Measurements from ENCODE around the gene ANKRD11.

Gene ANKRD11

DNA sequence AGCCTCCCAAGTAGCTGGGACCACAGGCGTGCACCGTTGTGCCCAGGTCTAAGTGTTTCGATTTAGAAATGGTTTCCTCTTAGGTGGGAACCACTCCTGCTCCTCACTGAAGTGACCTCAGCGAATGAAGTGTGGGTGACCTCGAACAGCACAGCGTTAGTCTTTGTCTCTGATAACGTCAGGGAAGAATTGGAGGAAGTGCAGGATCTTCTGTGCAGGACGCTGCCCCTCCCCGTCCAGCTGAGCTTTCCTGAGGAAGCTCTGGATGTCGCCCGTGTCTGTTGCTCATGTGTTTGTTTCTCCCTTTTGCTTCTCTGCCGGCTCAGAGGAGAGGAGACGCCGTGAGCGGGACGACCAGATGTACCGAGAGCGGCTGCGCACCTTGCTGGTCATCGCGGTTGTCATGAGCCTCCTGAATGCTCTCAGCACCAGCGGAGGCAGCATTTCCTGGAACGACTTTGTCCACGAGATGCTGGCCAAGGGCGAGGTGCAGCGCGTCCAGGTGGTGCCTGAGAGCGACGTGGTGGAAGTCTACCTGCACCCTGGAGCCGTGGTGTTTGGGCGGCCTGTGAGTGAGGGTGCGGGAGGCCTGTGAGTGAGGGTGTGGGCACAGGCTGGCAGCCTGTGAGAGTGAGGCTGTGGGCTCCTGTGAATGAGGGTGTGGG lies 33.5 kb upstream of the ANKRD11 start:
- WGBS (ENCODE audit: extremely low coverage, insufficient coverage, low lambda C conversion rate), result no CpG with 5 or more reads among the region's 32 CpGs
- no peak for DNase-seq
- H3K36me3 ChIP-seq (ENCODE audit: control insufficient read depth, insufficient read depth, low read length), result peaks cover 13% of the 10 kb centered on the region

DNA sequence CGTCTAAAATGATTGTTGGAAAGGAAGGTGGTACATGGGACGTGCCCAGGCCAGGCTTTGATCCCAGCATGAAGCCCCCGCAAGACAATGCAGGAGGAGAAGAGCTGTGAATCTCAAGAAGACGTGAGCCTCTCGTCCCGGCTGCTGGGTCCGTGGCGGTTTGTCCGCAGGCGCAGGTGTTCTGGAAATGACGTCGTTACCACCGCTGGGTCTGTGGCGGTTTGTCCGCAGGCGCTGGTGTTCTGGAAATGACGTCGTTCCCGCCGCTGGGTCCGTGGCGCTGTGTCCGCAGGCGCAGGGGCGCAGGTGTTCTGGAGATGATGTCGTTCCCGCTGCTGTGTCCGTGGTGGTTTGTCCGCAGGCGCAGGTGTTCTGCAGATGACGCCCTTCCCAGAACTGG lies 31.9 kb upstream of the ANKRD11 start:
- Histone ChIP-seq H2BK15ac (replicated peaks; ENCODE audit: low read depth) (no peak overlapping the region), H3K4me1 (ENCODE audit: control insufficient read depth, low read depth, low read length) (no peaks in the 10 kb centered on the region), H3K9ac (ENCODE audit: low read length) (no peak overlapping the region), H3K79me2 (ENCODE audit: control insufficient read depth, insufficient read depth, low read length) (peaks cover 18% of the 10 kb centered on the region), H3K4ac (ENCODE audit: low read depth, low read length) (no peak overlapping the region), H4K8ac (ENCODE audit: low read depth, low read length) (no peak overlapping the region), H3K18ac (ENCODE audit: low read length) (no peak overlapping the region), H3K23ac (ENCODE audit: low read length) (no peak overlapping the region), H3K36me3 (ENCODE audit: control insufficient read depth, insufficient read depth, low read length) (peaks cover 16% of the 10 kb centered on the region), H3K27me3 (ENCODE audit: insufficient read depth, low read length, poor library complexity) (no peaks in the 10 kb centered on the region), H3K27ac (ENCODE audit: low read depth, low read length) (no peak overlapping the region), H3K56ac (ENCODE audit: low read length) (no peak overlapping the region), H2AK5ac (ENCODE audit: low read length) (no peak overlapping the region), H3K4me3 (ENCODE audit: low read length) (no peak overlapping the region), H2BK5ac (ENCODE audit: low read length) (no peak overlapping the region), H3K79me1 (ENCODE audit: low read length) (peaks cover 18% of the 10 kb centered on the region), H2BK120ac (ENCODE audit: low read depth, low read length) (no peak overlapping the region), H4K5ac (ENCODE audit: low read length) (no peak overlapping the region), H3K4me2 (ENCODE audit: low read length) (no peak overlapping the region)
- WGBS (ENCODE audit: extremely low coverage, insufficient coverage, low lambda C conversion rate), result no CpG with 5 or more reads among the region's 31 CpGs
- DNase-seq, result no peak

More for the DNA sequence above, 33.5 kb upstream of the ANKRD11 start:
- Histone ChIP-seq H4K5ac (ENCODE audit: low read length) (no peak overlapping the region), H2BK15ac (replicated peaks; ENCODE audit: low read depth) (no peak overlapping the region), H2BK5ac (ENCODE audit: low read length) (no peak overlapping the region), H3K27ac (ENCODE audit: low read depth, low read length) (no peak overlapping the region), H3K18ac (ENCODE audit: low read length) (no peak overlapping the region), H3K79me2 (ENCODE audit: control insufficient read depth, insufficient read depth, low read length) (peaks cover 12% of the 10 kb centered on the region), H3K4me1 (ENCODE audit: control insufficient read depth, low read depth, low read length) (no peaks in the 10 kb centered on the region), H3K23ac (ENCODE audit: low read length) (no peak overlapping the region), H3K4me3 (ENCODE audit: low read length) (no peak overlapping the region), H3K4ac (ENCODE audit: low read depth, low read length) (no peak overlapping the region), H3K56ac (ENCODE audit: low read length) (no peak overlapping the region), H3K4me2 (ENCODE audit: low read length) (no peak overlapping the region), H3K79me1 (ENCODE audit: low read length) (peaks cover 14% of the 10 kb centered on the region), H2AK5ac (ENCODE audit: low read length) (no peak overlapping the region), H3K27me3 (ENCODE audit: insufficient read depth, low read length, poor library complexity) (no peaks in the 10 kb centered on the region), H2BK120ac (ENCODE audit: low read depth, low read length) (no peak overlapping the region), H4K8ac (ENCODE audit: low read depth, low read length) (no peak overlapping the region), H3K9ac (ENCODE audit: low read length) (no peak overlapping the region)

GRCh38 chr16:89519881-89520280 lies 29.5 kb upstream of the ANKRD11 start:
- DNase-seq, result no peak
- H3K36me3 ChIP-seq (ENCODE audit: control insufficient read depth, insufficient read depth, low read length), result peaks cover 9% of the 10 kb centered on the region
- no peak overlapping the region for H3K18ac ChIP-seq (ENCODE audit: low read length)
- H3K56ac ChIP-seq (ENCODE audit: low read length), result no peak overlapping the region
- WGBS (ENCODE audit: extremely low coverage, insufficient coverage, low lambda C conversion rate), result no CpG with 5 or more reads among the region's 15 CpGs
- H3K79me1 ChIP-seq (ENCODE audit: low read length), result peaks cover 19% of the 10 kb centered on the region
- H4K5ac ChIP-seq (ENCODE audit: low read length), result no peak overlapping the region
- H3K4me2 ChIP-seq (ENCODE audit: low read length), result no peak overlapping the region
- peaks cover 21% of the 10 kb centered on the region for H3K79me2 ChIP-seq (ENCODE audit: control insufficient read depth, insufficient read depth, low read length)
- no peaks in the 10 kb centered on the region for H3K27me3 ChIP-seq (ENCODE audit: insufficient read depth, low read length, poor library complexity)
- no peak overlapping the region for H4K8ac ChIP-seq (ENCODE audit: low read depth, low read length)
- no peak overlapping the region for H2BK120ac ChIP-seq (ENCODE audit: low read depth, low read length)
- H2BK15ac ChIP-seq (replicated peaks; ENCODE audit: low read depth), result no peak overlapping the region
- H3K27ac ChIP-seq (ENCODE audit: low read depth, low read length), result no peak overlapping the region
- no peak overlapping the region for H3K4ac ChIP-seq (ENCODE audit: low read depth, low read length)
- H3K4me3 ChIP-seq (ENCODE audit: low read length), result no peak overlapping the region
- no peak overlapping the region for H3K23ac ChIP-seq (ENCODE audit: low read length)
- no peak overlapping the region for H2AK5ac ChIP-seq (ENCODE audit: low read length)
- H3K9ac ChIP-seq (ENCODE audit: low read length), result no peak overlapping the region
- H2BK5ac ChIP-seq (ENCODE audit: low read length), result no peak overlapping the region
- H3K4me1 ChIP-seq (ENCODE audit: control insufficient read depth, low read depth, low read length), result no peaks in the 10 kb centered on the region

DNA sequence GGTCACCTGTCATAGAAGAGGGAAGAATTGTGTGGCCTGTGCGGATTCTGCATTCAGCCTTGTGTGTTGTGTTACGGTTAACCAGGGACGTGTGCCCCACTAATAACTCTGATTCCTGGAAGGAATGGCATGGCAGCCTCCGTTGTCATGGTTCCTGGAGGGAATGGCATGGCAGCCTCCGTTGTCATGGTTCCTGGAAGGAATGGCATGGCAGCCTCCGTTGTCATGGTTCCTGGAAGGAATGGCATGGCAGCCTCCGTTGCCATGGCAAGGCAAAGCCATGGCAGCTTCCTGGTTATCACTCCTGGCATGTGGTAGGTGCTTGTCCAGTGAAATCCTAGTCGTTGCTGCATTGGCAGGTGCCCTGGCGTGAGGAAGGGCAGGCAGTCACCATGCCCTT lies 26.8 kb upstream of the ANKRD11 start:
- Histone ChIP-seq H3K18ac (ENCODE audit: low read length) (no peak overlapping the region), H2BK5ac (ENCODE audit: low read length) (no peak overlapping the region), H3K4me3 (ENCODE audit: low read length) (no peak overlapping the region), H3K4me1 (ENCODE audit: control insufficient read depth, low read depth, low read length) (no peaks in the 10 kb centered on the region), H4K8ac (ENCODE audit: low read depth, low read length) (no peak overlapping the region), H3K4ac (ENCODE audit: low read depth, low read length) (no peak overlapping the region), H3K23ac (ENCODE audit: low read length) (no peak overlapping the region), H2BK120ac (ENCODE audit: low read depth, low read length) (no peak overlapping the region), H3K79me1 (ENCODE audit: low read length) (peaks cover 16% of the 10 kb centered on the region), H3K4me2 (ENCODE audit: low read length) (no peak overlapping the region), H3K79me2 (ENCODE audit: control insufficient read depth, insufficient read depth, low read length) (peaks cover 21% of the 10 kb centered on the region), H3K27me3 (ENCODE audit: insufficient read depth, low read length, poor library complexity) (no peaks in the 10 kb centered on the region), H3K9ac (ENCODE audit: low read length) (no peak overlapping the region), H3K27ac (ENCODE audit: low read depth, low read length) (no peak overlapping the region), H3K56ac (ENCODE audit: low read length) (no peak overlapping the region), H2BK15ac (replicated peaks; ENCODE audit: low read depth) (no peak overlapping the region), H3K36me3 (ENCODE audit: control insufficient read depth, insufficient read depth, low read length) (peaks cover 14% of the 10 kb centered on the region), H4K5ac (ENCODE audit: low read length) (no peak overlapping the region), H2AK5ac (ENCODE audit: low read length) (no peak overlapping the region)
- no peak for DNase-seq
- no CpG with 5 or more reads among the region's 9 CpGs for WGBS (ENCODE audit: extremely low coverage, insufficient coverage, low lambda C conversion rate)

GRCh38 chr16:89512453-89512852 lies 22.1 kb upstream of the ANKRD11 start:
- WGBS (ENCODE audit: extremely low coverage, insufficient coverage, low lambda C conversion rate), result 100% methylated on average over 1 of the region's 9 CpGs
- Histone ChIP-seq H3K23ac (ENCODE audit: low read length) (no peak overlapping the region), H3K79me2 (ENCODE audit: control insufficient read depth, insufficient read depth, low read length) (peaks cover 23% of the 10 kb centered on the region), H3K36me3 (ENCODE audit: control insufficient read depth, insufficient read depth, low read length) (peaks cover 15% of the 10 kb centered on the region), H3K18ac (ENCODE audit: low read length) (no peak overlapping the region), H2BK5ac (ENCODE audit: low read length) (no peak overlapping the region), H2BK120ac (ENCODE audit: low read depth, low read length) (no peak overlapping the region), H3K9ac (ENCODE audit: low read length) (no peak overlapping the region), H3K27ac (ENCODE audit: low read depth, low read length) (no peak overlapping the region), H3K4me1 (ENCODE audit: control insufficient read depth, low read depth, low read length) (no peaks in the 10 kb centered on the region), H3K56ac (ENCODE audit: low read length) (no peak overlapping the region), H4K8ac (ENCODE audit: low read depth, low read length) (no peak overlapping the region), H3K79me1 (ENCODE audit: low read length) (peaks cover 11% of the 10 kb centered on the region), H3K4me2 (ENCODE audit: low read length) (no peak overlapping the region), H4K5ac (ENCODE audit: low read length) (no peak overlapping the region), H3K4me3 (ENCODE audit: low read length) (no peak overlapping the region), H2AK5ac (ENCODE audit: low read length) (no peak overlapping the region), H2BK15ac (replicated peaks; ENCODE audit: low read depth) (no peak overlapping the region), H3K4ac (ENCODE audit: low read depth, low read length) (no peak overlapping the region), H3K27me3 (ENCODE audit: insufficient read depth, low read length, poor library complexity) (no peaks in the 10 kb centered on the region)
- DNase-seq, result no peak

GRCh38 chr16:89511374-89511773 lies 21.0 kb upstream of the ANKRD11 start:
- no peak overlapping the region for H3K18ac ChIP-seq (ENCODE audit: low read length)
- H3K56ac ChIP-seq (ENCODE audit: low read length), result no peak overlapping the region
- H3K4me3 ChIP-seq (ENCODE audit: low read length), result no peak overlapping the region
- H4K8ac ChIP-seq (ENCODE audit: low read depth, low read length), result no peak overlapping the region
- H3K4me1 ChIP-seq (ENCODE audit: control insufficient read depth, low read depth, low read length), result no peaks in the 10 kb centered on the region
- no peak for DNase-seq
- no peak overlapping the region for H2AK5ac ChIP-seq (ENCODE audit: low read length)
- H3K23ac ChIP-seq (ENCODE audit: low read length), result no peak overlapping the region
- H4K5ac ChIP-seq (ENCODE audit: low read length), result no peak overlapping the region
- no peak overlapping the region for H3K9ac ChIP-seq (ENCODE audit: low read length)
- peaks cover 20% of the 10 kb centered on the region for H3K79me2 ChIP-seq (ENCODE audit: control insufficient read depth, insufficient read depth, low read length)
- no peak overlapping the region for H3K4ac ChIP-seq (ENCODE audit: low read depth, low read length)
- no peak overlapping the region for H2BK5ac ChIP-seq (ENCODE audit: low read length)
- H3K27ac ChIP-seq (ENCODE audit: low read depth, low read length), result no peak overlapping the region
- peaks cover 13% of the 10 kb centered on the region for H3K36me3 ChIP-seq (ENCODE audit: control insufficient read depth, insufficient read depth, low read length)
- H3K79me1 ChIP-seq (ENCODE audit: low read length), result peaks cover 9% of the 10 kb centered on the region
- H2BK15ac ChIP-seq (replicated peaks; ENCODE audit: low read depth), result no peak overlapping the region
- WGBS (ENCODE audit: extremely low coverage, insufficient coverage, low lambda C conversion rate), result no CpG with 5 or more reads among the region's 8 CpGs
- H3K27me3 ChIP-seq (ENCODE audit: insufficient read depth, low read length, poor library complexity), result no peaks in the 10 kb centered on the region
- H3K4me2 ChIP-seq (ENCODE audit: low read length), result no peak overlapping the region
- H2BK120ac ChIP-seq (ENCODE audit: low read depth, low read length), result no peak overlapping the region
